Neural crest cell (in vitro differentiated cells): Measurements from ENCODE around the gene C2CD3. TPM values are rescaled to one million over a fixed set of nuclear protein-coding genes. Genes with fewer than 3 reads are reported as not detected.
A peak's percentile ranks its signal among the peaks of the same experiment; 100 is the strongest.

ENCODE experiments used
- DNase-seq: peaks from one replicate; pipeline ENCODE4 v3.0.0; 2021; ENCODE audit warnings: low read depth, mixed read lengths, low spot score
- H3K27ac Mint-ChIP-seq: one replicate; pipeline ENCODE4 v1.8.0; 2021; ENCODE audit warnings: mild to moderate bottlenecking, mixed read lengths; ENCODE audit not compliant: unreplicated experiment
- H3K27me3 Mint-ChIP-seq: 2 replicates; pipeline ENCODE4 v1.8.0; 2021; ENCODE audit warnings: low read depth, mild to moderate bottlenecking, mixed read lengths
- H3K36me3 Mint-ChIP-seq: 2 replicates; pipeline ENCODE4 v1.8.0; 2021; ENCODE audit warnings: low read depth, mild to moderate bottlenecking, mixed read lengths
- H3K4me1 Mint-ChIP-seq: 2 replicates; pipeline ENCODE4 v1.8.0; 2021; ENCODE audit warnings: mixed read lengths
- H3K4me3 Mint-ChIP-seq: one replicate; pipeline ENCODE4 v1.8.0; 2021; ENCODE audit warnings: mild to moderate bottlenecking, mixed read lengths
- H3K9me3 Mint-ChIP-seq: 2 replicates; pipeline ENCODE4 v1.8.0; 2021; ENCODE audit warnings: mixed read lengths
- total RNA-seq: library from RNA; stranded (reverse); gene quantifications from 2 replicates; pipeline ENCODE4 v1.2.1, GENCODE V29; 2021
- TF ChIP-seq, protein P1 (sequence below): fragments of 200-600 bp; sonication (generic); conservative IDR thresholded peaks from 2 replicates; pipeline ENCODE4 v1.5.0; 2021; ENCODE audit warnings: antibody characterized with exemption, mild to moderate bottlenecking

Gene C2CD3
- total RNA-seq, 1 donor from 2014 or later, result 41.9 TPM

DNA sequence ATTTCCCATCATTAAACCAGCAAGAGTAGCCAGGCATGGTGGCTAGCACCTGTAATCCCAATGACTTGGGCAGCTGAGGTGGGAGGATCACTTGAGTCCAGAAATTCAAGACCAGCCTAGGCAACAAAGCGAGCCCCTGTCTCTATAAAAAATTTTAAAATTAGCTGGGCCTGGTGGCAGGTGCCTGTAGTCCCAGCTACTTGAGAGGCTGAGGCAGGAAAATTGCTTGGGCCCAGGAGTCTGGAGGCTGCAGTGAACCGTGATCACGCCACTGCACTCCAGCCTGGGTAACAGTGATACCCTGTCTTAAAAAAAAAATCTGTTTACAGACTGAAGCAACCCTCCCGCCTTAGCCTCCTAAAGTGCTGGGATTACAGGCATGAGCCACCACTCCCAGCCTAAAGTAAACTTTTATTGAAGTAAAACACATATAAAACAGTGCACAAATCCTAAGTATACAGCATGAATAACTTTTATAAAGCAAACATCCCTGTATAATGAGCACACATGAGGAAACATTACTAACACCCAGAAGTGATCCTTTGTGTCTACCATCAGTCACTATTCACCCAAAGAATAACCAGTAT, 174.5 kb downstream of the C2CD3 start:
- Mint-ChIP-seq H3K9me3 (no peaks in the 10 kb centered on the region), H3K36me3 (no peaks in the 10 kb centered on the region), H3K27me3 (no peaks in the 10 kb centered on the region), H3K27ac (no peak overlapping the region), H3K4me3 (no peak overlapping the region), H3K4me1 (no peaks in the 10 kb centered on the region)
- no peak for DNase-seq
- TF ChIP-seq, protein P1, sequence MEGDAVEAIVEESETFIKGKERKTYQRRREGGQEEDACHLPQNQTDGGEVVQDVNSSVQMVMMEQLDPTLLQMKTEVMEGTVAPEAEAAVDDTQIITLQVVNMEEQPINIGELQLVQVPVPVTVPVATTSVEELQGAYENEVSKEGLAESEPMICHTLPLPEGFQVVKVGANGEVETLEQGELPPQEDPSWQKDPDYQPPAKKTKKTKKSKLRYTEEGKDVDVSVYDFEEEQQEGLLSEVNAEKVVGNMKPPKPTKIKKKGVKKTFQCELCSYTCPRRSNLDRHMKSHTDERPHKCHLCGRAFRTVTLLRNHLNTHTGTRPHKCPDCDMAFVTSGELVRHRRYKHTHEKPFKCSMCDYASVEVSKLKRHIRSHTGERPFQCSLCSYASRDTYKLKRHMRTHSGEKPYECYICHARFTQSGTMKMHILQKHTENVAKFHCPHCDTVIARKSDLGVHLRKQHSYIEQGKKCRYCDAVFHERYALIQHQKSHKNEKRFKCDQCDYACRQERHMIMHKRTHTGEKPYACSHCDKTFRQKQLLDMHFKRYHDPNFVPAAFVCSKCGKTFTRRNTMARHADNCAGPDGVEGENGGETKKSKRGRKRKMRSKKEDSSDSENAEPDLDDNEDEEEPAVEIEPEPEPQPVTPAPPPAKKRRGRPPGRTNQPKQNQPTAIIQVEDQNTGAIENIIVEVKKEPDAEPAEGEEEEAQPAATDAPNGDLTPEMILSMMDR, result no peak

DNA sequence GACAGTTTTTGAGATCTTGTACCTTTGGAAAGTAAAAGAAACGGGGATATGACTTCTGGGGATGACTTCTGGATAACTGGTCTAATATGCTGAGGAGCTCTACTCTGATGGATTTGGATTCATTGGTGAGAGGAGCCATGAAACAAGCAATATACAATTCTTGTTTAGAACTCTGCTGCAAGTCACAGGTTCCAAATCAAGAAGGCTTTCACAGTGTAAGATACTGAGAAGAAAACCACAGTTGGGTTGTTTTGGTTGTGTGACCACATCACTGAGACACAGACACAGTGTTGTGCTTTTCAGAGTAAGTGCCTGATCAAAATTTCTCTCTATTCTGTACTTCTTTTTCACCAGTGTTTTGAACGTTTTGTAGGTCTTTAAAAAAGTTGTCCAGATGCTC, 175.1 kb downstream of the C2CD3 start:
- no peak overlapping the region for H3K27ac Mint-ChIP-seq

DNA sequence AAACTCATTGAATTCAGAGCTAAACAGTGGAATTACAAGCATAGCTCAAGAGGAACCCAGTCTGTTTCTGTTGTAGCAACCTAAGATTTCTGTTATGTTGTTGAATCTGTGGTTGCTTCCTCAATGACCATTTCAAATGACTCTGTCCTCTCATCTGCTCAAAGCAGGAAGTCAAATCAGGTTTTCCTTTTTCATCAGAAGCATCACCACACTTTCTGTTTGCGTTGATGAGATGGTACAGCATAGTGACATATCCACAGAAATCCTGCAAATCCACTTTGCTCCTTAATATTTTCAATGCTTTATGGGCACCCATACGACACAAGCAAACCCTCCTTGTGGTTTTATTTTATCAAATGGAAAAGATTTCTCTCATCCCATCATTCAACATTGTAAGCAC, 175.6 kb downstream of the C2CD3 start:
- Mint-ChIP-seq H3K4me1 (no peaks in the 10 kb centered on the region), H3K9me3 (no peaks in the 10 kb centered on the region), H3K4me3 (no peak overlapping the region), H3K36me3 (no peaks in the 10 kb centered on the region), H3K27ac (no peak overlapping the region), H3K27me3 (no peaks in the 10 kb centered on the region)
- TF ChIP-seq, protein P1, result no peak
- DNase-seq, result no peak

More for the DNA sequence above, 175.1 kb downstream of the C2CD3 start:
- TF ChIP-seq, protein P1, result no peak
- H3K36me3 Mint-ChIP-seq, result no peaks in the 10 kb centered on the region
- H3K27me3 Mint-ChIP-seq, result no peaks in the 10 kb centered on the region
- H3K4me3 Mint-ChIP-seq, result no peak overlapping the region
- no peaks in the 10 kb centered on the region for H3K4me1 Mint-ChIP-seq
- no peaks in the 10 kb centered on the region for H3K9me3 Mint-ChIP-seq
- DNase-seq, result no peak

DNA sequence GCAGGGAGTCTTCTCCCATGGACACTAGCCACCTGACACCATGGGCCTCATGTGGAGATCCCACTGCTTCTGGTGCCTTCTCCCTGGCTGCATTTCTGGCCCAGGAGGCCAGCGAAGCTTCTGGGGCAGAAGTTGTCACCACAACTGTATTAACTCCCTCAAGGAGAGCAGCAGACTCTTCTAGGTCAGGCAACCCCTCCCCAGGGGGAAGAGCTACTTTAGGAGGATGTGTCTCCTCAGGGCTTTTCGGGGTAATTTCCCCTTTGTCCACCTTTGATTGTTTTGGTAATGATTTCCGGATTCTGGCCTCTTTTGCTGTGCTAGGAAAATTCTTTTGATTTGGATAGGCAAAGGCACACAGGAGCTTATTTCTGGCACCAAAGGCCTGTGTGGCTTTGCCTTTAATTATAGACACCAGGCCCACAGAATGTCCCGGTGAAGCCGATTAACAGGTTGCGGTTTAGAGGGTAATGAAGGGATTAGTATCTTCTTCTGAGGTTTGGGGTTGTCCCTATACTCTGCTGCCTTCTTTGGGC, 179.3 kb downstream of the C2CD3 start:
- Mint-ChIP-seq H3K4me1 (no peaks in the 10 kb centered on the region), H3K27me3 (no peaks in the 10 kb centered on the region), H3K36me3 (no peaks in the 10 kb centered on the region), H3K4me3 (no peak overlapping the region), H3K9me3 (no peaks in the 10 kb centered on the region), H3K27ac (peak overlapping the region; percentile 27)
- TF ChIP-seq, protein P1, result no peak
- DNase-seq, result no peak

DNA sequence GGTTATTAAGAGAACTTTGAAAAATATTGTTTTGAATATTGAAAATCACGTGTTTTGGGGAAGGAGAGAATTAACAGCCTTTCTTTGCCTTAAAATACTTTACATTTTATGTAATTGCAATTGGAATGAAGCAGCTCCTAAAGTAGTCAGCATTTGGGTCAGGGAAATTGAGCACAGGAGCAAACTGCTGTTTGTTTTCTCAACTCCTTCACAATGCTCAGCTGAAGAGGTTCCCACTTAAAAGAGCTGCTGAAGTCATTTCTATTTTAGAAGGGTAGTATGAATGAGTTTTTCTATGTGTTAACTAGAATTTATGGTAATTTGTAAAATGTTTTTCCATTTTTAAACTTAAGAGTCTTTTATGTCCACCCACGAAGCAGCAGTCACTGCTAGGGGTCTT, 180.1 kb downstream of the C2CD3 start:
- no peaks in the 10 kb centered on the region for H3K36me3 Mint-ChIP-seq
- H3K9me3 Mint-ChIP-seq, result no peaks in the 10 kb centered on the region

More for the DNA sequence above, 180.1 kb downstream of the C2CD3 start:
- H3K4me1 Mint-ChIP-seq, result no peaks in the 10 kb centered on the region
- no peak overlapping the region for H3K27ac Mint-ChIP-seq
- no peak overlapping the region for H3K4me3 Mint-ChIP-seq
- TF ChIP-seq, protein P1, result no peak
- H3K27me3 Mint-ChIP-seq, result no peaks in the 10 kb centered on the region
- DNase-seq, result no peak
